HCT116 (cell line): ENCODE measurements around the gene FHL2. TPM values are rescaled to one million over a fixed set of nuclear protein-coding genes. Genes with fewer than 3 reads are reported as not detected.

Experiments used
- ATAC-seq: fragments of 200-7000 bp; cut with Tn5 transposase; 2 replicates; pipeline ENCODE4 v1.9.1; 2020; ENCODE audit warnings: mild to moderate bottlenecking, moderate library complexity
- BruUV-seq: library from RNA; stranded (reverse); fragments of 400-500 nt; replicated peaks from 2 replicates; lab custom pipeline; 2021; lab: Mats Ljungman, UMichigan
- CTCF ChIA-PET: fragments of 300-600 bp; sonication (Branson Sonifier 250); formaldehyde crosslinking; loops from one replicate; lab custom pipeline; 2021; ENCODE audit warnings: antibody characterized with exemption; lab: Charles Lee
- POLR2A ChIA-PET: fragments of 300-600, 350-600 bp; sonication (Branson Sonifier 250); formaldehyde crosslinking; loops from one replicate; lab custom pipeline; 2021; ENCODE audit warnings: antibody characterized with exemption; lab: Charles Lee
- RAD21 ChIA-PET, 2 experiments: fragments of 300-600 bp; sonication (Branson Sonifier 250); formaldehyde crosslinking; loops; one replicate each; lab custom pipeline; 2023; ENCODE audit warnings: low total read pairs in 2 of 2; ENCODE audit not compliant: uncharacterized antibody in 2 of 2, unreplicated experiment in 2 of 2, low non-redundant PET in 1 of 2; lab: Charles Lee
- DNase-seq: peaks from one replicate; pipeline ENCODE4 v3.0.0-alpha.2; 2010; ENCODE audit warnings: low read depth, low spot score
- H2AFZ ChIP-seq: fragments of 200-600 bp; shearing (Covaris generic), sonication (generic); 2 replicates; pipeline ENCODE4 v1.6.1; 2017; ENCODE audit warnings: low read depth, mixed run types, mixed read lengths, antibody characterized with exemption, low read length; ENCODE audit not compliant: poor library complexity, severe bottlenecking
- H3K27ac ChIP-seq: 2 replicates; pipeline ENCODE4 v1.5.1; 2012; ENCODE audit warnings: low read depth, low read length
- H3K27me3 ChIP-seq: fragments of 200-600 bp; sonication (generic); 2 replicates; pipeline ENCODE4 v1.6.1; 2016; ENCODE audit warnings: mixed run types, low read length, mixed read lengths; ENCODE audit not compliant: insufficient read depth
- H3K36me3 ChIP-seq, 2 experiments: fragments of 200-500 bp in 1 of 2; fragments of 200-600 bp in 1 of 2; sonication (Bioruptor generic) in 1 of 2; sonication (generic) in 1 of 2; 2 replicates each; pipeline versions ENCODE4 v1.5.1 to v1.6.1; 2014 to 2016; ENCODE audit warnings: low read length in 2 of 2, inconsistent platforms in 1 of 2, mixed read lengths in 1 of 2, mixed run types in 1 of 2; ENCODE audit not compliant: insufficient read depth in 2 of 2, control insufficient read depth in 1 of 2
- H3K4me1 ChIP-seq, 2 experiments: fragments of 200-600 bp in 1 of 2; sonication (generic) in 1 of 2; 2 replicates each; pipeline versions ENCODE4 v1.5.1 to v1.6.1; 2012 to 2017; ENCODE audit warnings: low read length in 2 of 2, inconsistent platforms in 1 of 2, mild to moderate bottlenecking in 1 of 2, mixed read lengths in 1 of 2, mixed run types in 1 of 2, moderate library complexity in 1 of 2; ENCODE audit not compliant: insufficient read depth in 2 of 2, control insufficient read depth in 1 of 2
- H3K4me2 ChIP-seq: fragments of 200-600 bp; sonication (generic); 2 replicates; pipeline ENCODE4 v1.6.1; 2017; ENCODE audit warnings: mixed run types, low read length, mixed read lengths
- H3K4me3 ChIP-seq, 2 experiments: fragments of 200-600 bp in 1 of 2; sonication (generic) in 1 of 2; replicated peaks in 1 of 2; 2 replicates each; pipeline ENCODE4 v1.5.1; 2011 to 2016; ENCODE audit warnings: low read length in 2 of 2, control low read depth in 1 of 2, low read depth in 1 of 2, mild to moderate bottlenecking in 1 of 2, mixed read lengths in 1 of 2, mixed run types in 1 of 2
- H3K79me2 ChIP-seq: fragments of 200-600 bp; sonication (generic); 2 replicates; pipeline ENCODE4 v1.6.1; 2017; ENCODE audit warnings: mild to moderate bottlenecking, mixed run types, low read length, moderate library complexity, mixed read lengths; ENCODE audit not compliant: insufficient read depth
- H3K9ac ChIP-seq: fragments of 200-600 bp; sonication (generic); 2 replicates; pipeline ENCODE4 v1.6.1; 2016; ENCODE audit warnings: low read length, mixed read lengths
- H3K9me2 ChIP-seq: fragments of 200-600 bp; sonication (generic), shearing (Covaris generic); 2 replicates; pipeline ENCODE4 v1.6.1; 2017; ENCODE audit warnings: mixed run types, mild to moderate bottlenecking, moderate library complexity; ENCODE audit not compliant: insufficient read depth
- H3K9me3 ChIP-seq, 2 experiments: fragments of 200-500 bp in 1 of 2; fragments of 200-600 bp in 1 of 2; sonication (Bioruptor generic) in 1 of 2; sonication (generic) in 1 of 2; 2 replicates each; pipeline ENCODE4 v1.6.1; 2014 to 2017; ENCODE audit warnings: low read length in 2 of 2, mixed read lengths in 2 of 2, inconsistent platforms in 1 of 2, low read depth in 1 of 2, mild to moderate bottlenecking in 1 of 2, mixed run types in 1 of 2, moderate library complexity in 1 of 2; ENCODE audit not compliant: control insufficient read depth in 1 of 2, insufficient read depth in 1 of 2
- H4K20me1 ChIP-seq: fragments of 200-600 bp; sonication (generic), shearing (Covaris generic); 2 replicates; pipeline ENCODE4 v1.6.1; 2017; ENCODE audit warnings: mixed run types, mild to moderate bottlenecking, moderate library complexity; ENCODE audit not compliant: insufficient read depth
- CBX3 ChIP-seq: IDR thresholded peaks from 2 replicates; pipeline ENCODE4 v1.6.1; 2012; ENCODE audit warnings: low read depth
- CEBPB ChIP-seq: IDR thresholded peaks from 2 replicates; pipeline ENCODE4 v1.6.1; 2012; ENCODE audit warnings: low read depth
- CTCF ChIP-seq, 3 experiments: fragments of 200-600 bp in 1 of 3; sonication (generic) in 1 of 3; IDR thresholded peaks in 2 of 3; conservative IDR thresholded peaks in 1 of 3; 2 replicates each; pipeline ENCODE4 v1.5.1; 2012 to 2017; ENCODE audit warnings: low read depth in 2 of 3, low read length in 2 of 3, antibody characterized with exemption in 1 of 3, borderline replicate concordance in 1 of 3, control low read depth in 1 of 3, mild to moderate bottlenecking in 1 of 3, mixed read lengths in 1 of 3, mixed run types in 1 of 3, moderate library complexity in 1 of 3; ENCODE audit not compliant: insufficient read depth in 1 of 3
- EGR1 ChIP-seq: IDR thresholded peaks from 2 replicates; pipeline ENCODE4 v1.6.1; 2012; ENCODE audit warnings: low read depth
- EZH2 ChIP-seq: fragments of 200-600 bp; sonication (generic); IDR thresholded peaks from 2 replicates; pipeline ENCODE4 v1.6.1; 2017; ENCODE audit warnings: antibody characterized with exemption, mixed run types
- EZH2phosphoT487 ChIP-seq: fragments of 200-600 bp; IDR thresholded peaks from 2 replicates; pipeline ENCODE4 v1.6.1; 2018; ENCODE audit warnings: antibody characterized with exemption, borderline replicate concordance
- JUND ChIP-seq: IDR thresholded peaks from 2 replicates; pipeline ENCODE4 v1.6.1; 2012
- RAD21 ChIP-seq: IDR thresholded peaks from 2 replicates; pipeline ENCODE4 v1.6.1; 2012; ENCODE audit warnings: low read depth, mild to moderate bottlenecking
- REST ChIP-seq: IDR thresholded peaks from 2 replicates; pipeline ENCODE4 v1.6.1; 2012; ENCODE audit warnings: low read depth
- SP1 ChIP-seq: IDR thresholded peaks from 2 replicates; pipeline ENCODE4 v1.6.1; 2012; ENCODE audit warnings: low read depth
- TCF7L2 ChIP-seq: IDR thresholded peaks from 2 replicates; pipeline ENCODE4 v1.7.0; 2011; ENCODE audit warnings: borderline replicate concordance, inconsistent platforms; ENCODE audit not compliant: insufficient read depth, insufficient read length; ENCODE audit errors: extremely low read depth
- YY1 ChIP-seq: IDR thresholded peaks from 2 replicates; pipeline ENCODE4 v1.6.1; 2011; ENCODE audit warnings: low read length, low read depth, moderate library complexity, mild to moderate bottlenecking; ENCODE audit not compliant: insufficient replicate concordance; ENCODE audit errors: extremely low read depth
- ZFX ChIP-seq: fragments of 450-650 bp; IDR thresholded peaks from 2 replicates; pipeline ENCODE4 v1.6.1; 2017
- intact Hi-C: fragments of 100-400 bp; cut with micrococcal nuclease; formaldehyde crosslinking; loops from 2 replicates; pipeline ENCODE4 v1.10.0; 2022
- total RNA-seq: library from RNA; stranded (reverse); gene quantifications from one replicate; pipeline ENCODE4 v1.2.1, GENCODE V29; 2021; ENCODE audit not compliant: unreplicated experiment

Gene FHL2
- total RNA-seq, 1 experiment from 2014 or later = 86.6 TPM

- ATAC-seq (no peak), DNase-seq (no peak)
- Histone ChIP-seq H3K36me3 (no peaks in the 10 kb centered on the region), H3K9me2 (no peaks in the 10 kb centered on the region), H3K27ac (no peak overlapping the region), H4K20me1 (no peaks in the 10 kb centered on the region), H3K9ac (no peak overlapping the region), H2AFZ (no peak overlapping the region), H3K27me3 (no peaks in the 10 kb centered on the region), H3K4me1 (peaks cover 4 to 8% of the 10 kb centered on the region in 2 experiments; a peak in 3 of 4 replicates), H3K4me2 (no peak overlapping the region), H3K4me3 (no peak overlapping the region), H3K9me3 (no peaks in the 10 kb centered on the region), H3K79me2 (peaks cover 84% of the 10 kb centered on the region)
- RAD21 ChIA-PET = no interaction called here
- intact Hi-C loops = no loop called here
- CTCF ChIA-PET = no interaction called here
- no peak for TF ChIP-seq CEBPB
- TF ChIP-seq ZFX = no peak
- no peak for TF ChIP-seq EGR1
- no peak for TF ChIP-seq CTCF (IDR thresholded peaks at IDR 0.05 in 2 of 3, conservative IDR thresholded peaks at IDR 0.05 in 1 of 3; ENCODE audit: borderline replicate concordance in 1 of 3, insufficient read depth in 1 of 3, low read depth in 2 of 3, low read length in 2 of 3)
- no peak for TF ChIP-seq CBX3
- no peak for TF ChIP-seq REST
- TF ChIP-seq YY1 = no peak
- no peak for TF ChIP-seq EZH2phosphoT487
- TF ChIP-seq RAD21 = no peak
- TF ChIP-seq JUND = no peak
- TF ChIP-seq EZH2 = no peak
- TF ChIP-seq TCF7L2 = no peak
- no peak for TF ChIP-seq SP1
- POLR2A ChIA-PET = no interaction called here
- no TSS peak for BruUV-seq
Measured at GRCh38 chr2:105323111-105323510, 75.7 kb downstream of the FHL2 start.
